GM12878 (cell line): ENCODE results near the gene RSAD2. TPM values are rescaled to one million over a fixed set of nuclear protein-coding genes. Genes with fewer than 3 reads are reported as not detected.

Source experiments
- ATAC-seq: fragments of 200-7000 bp; cut with Tn5 transposase; 3 replicates; pipeline ENCODE4 v1.9.1; 2020; ENCODE audit warnings: mild to moderate bottlenecking, moderate library complexity
- BruUV-seq: library from RNA; stranded (reverse); fragments of 400-500 nt; replicated peaks from 2 replicates; lab custom pipeline; 2021; lab: Mats Ljungman, UMichigan
- CTCF ChIA-PET: fragments of 300-600 bp; sonication (Branson Sonifier 250); formaldehyde crosslinking; extraction: SDS; loops from one replicate; lab custom pipeline; 2021; ENCODE audit warnings: inconsistent platforms; lab: Yijun Ruan, JAX
- POLR2A ChIA-PET: fragments of 350-600 bp; formaldehyde crosslinking; extraction: SDS; loops from one replicate; lab custom pipeline; 2021; ENCODE audit warnings: inconsistent platforms; lab: Charles Lee
- RAD21 ChIA-PET: fragments of 300-600 bp; sonication (Branson Sonifier 250); formaldehyde crosslinking; loops from one replicate; lab custom pipeline; 2023; ENCODE audit warnings: antibody characterized with exemption; ENCODE audit not compliant: unreplicated experiment; lab: Charles Lee
- SMC1A ChIA-PET: fragments of 300-600 bp; sonication (Branson Sonifier 250); formaldehyde crosslinking; loops from one replicate; lab custom pipeline; 2023; ENCODE audit not compliant: unreplicated experiment, uncharacterized antibody; lab: Charles Lee
- DNase-seq: peaks from one replicate; pipeline ENCODE4 v3.0.0-alpha.2; 2011; ENCODE audit warnings: low read depth, low spot score
- FAIRE-seq: peaks from 3 replicates; lab custom pipeline; 2011; peaks lifted over from hg19 to GRCh38; lab: Jason Lieb, UNC
- H2AFZ ChIP-seq: 2 replicates; pipeline ENCODE4 v1.6.0; 2011; ENCODE audit warnings: low read depth, low read length, control low read depth; ENCODE audit not compliant: control insufficient read depth
- H3K27ac ChIP-seq: 2 replicates; pipeline ENCODE4 v1.5.1; 2011; ENCODE audit warnings: control low read depth; ENCODE audit not compliant: control insufficient read depth, insufficient read depth
- H3K27me3 ChIP-seq, 2 experiments: replicated peaks in 1 of 2; 2 replicates each; pipeline versions ENCODE4 v1.6.0 to v1.6.1; 2011; ENCODE audit warnings: low read length in 1 of 2; ENCODE audit not compliant: control insufficient read depth in 2 of 2, insufficient read depth in 2 of 2
- H3K36me3 ChIP-seq, 2 experiments: 2 replicates each; pipeline ENCODE4 v1.5.1; 2011; ENCODE audit warnings: low read length in 1 of 2; ENCODE audit not compliant: control insufficient read depth in 2 of 2, insufficient read depth in 2 of 2
- H3K4me1 ChIP-seq: 2 replicates; pipeline ENCODE4 v1.6.1; 2011; ENCODE audit warnings: mild to moderate bottlenecking, low read length, moderate library complexity, mixed read lengths; ENCODE audit not compliant: control insufficient read depth, insufficient read depth
- H3K4me2 ChIP-seq: 2 replicates; pipeline ENCODE4 v1.6.0; 2011; ENCODE audit warnings: control low read depth; ENCODE audit not compliant: control insufficient read depth, insufficient read depth
- H3K4me3 ChIP-seq: fragments of 200-600 bp; sonication (generic); 2 replicates; pipeline ENCODE4 v1.5.1; 2016
- H3K79me2 ChIP-seq: 2 replicates; pipeline ENCODE4 v1.6.0; 2011; ENCODE audit warnings: low read length; ENCODE audit not compliant: control insufficient read depth, insufficient read depth
- H3K9ac ChIP-seq: 2 replicates; pipeline ENCODE4 v1.8.0; 2011; ENCODE audit warnings: low read length, control low read depth, mixed read lengths; ENCODE audit not compliant: control insufficient read depth, insufficient read depth
- H3K9me3 ChIP-seq: replicated peaks from 3 replicates; pipeline ENCODE4 v1.5.1; 2011; ENCODE audit warnings: mild to moderate bottlenecking, low read length; ENCODE audit not compliant: control insufficient read depth, insufficient read depth
- H4K20me1 ChIP-seq: 2 replicates; pipeline ENCODE4 v1.6.0; 2011; ENCODE audit not compliant: control insufficient read depth, insufficient read depth
- EGR1 ChIP-seq, 2 experiments: IDR thresholded peaks; 1 replicate in 1 of 2; 2 replicates in 1 of 2; pipeline ENCODE4 v1.6.1; 2011 to 2012; ENCODE audit warnings: low read depth in 2 of 2, low read length in 2 of 2, borderline replicate concordance in 1 of 2, mild to moderate bottlenecking in 1 of 2, moderate library complexity in 1 of 2
- EP300 ChIP-seq, 2 experiments: fragments of 150-350 bp in 1 of 2; IDR thresholded peaks; 2 replicates each; pipeline ENCODE4 v1.6.1; 2011 to 2012; ENCODE audit warnings: low read depth in 2 of 2, low read length in 2 of 2, borderline replicate concordance in 1 of 2, improper control_type of control experiment in 1 of 2, inconsistent platforms in 1 of 2; ENCODE audit not compliant: control insufficient read depth in 1 of 2
- KLF5 ChIP-seq: fragments of 450-650 bp; IDR thresholded peaks from 2 replicates; pipeline ENCODE4 v1.6.1; 2014; ENCODE audit warnings: mild to moderate bottlenecking; ENCODE audit not compliant: partially characterized antibody
- MEF2A ChIP-seq: IDR thresholded peaks from 2 replicates; pipeline ENCODE4 v1.6.1; 2011; ENCODE audit warnings: low read depth, mild to moderate bottlenecking, low read length, moderate library complexity; ENCODE audit not compliant: insufficient read depth
- MXI1 ChIP-seq: fragments of 150-350 bp; IDR thresholded peaks from 2 replicates; pipeline ENCODE4 v1.6.1; 2011; ENCODE audit warnings: low read depth, mild to moderate bottlenecking, inconsistent platforms, low read length, improper control_type of control experiment
- MYB ChIP-seq: fragments of 150-350 bp; IDR thresholded peaks from 2 replicates; pipeline ENCODE4 v1.6.1; 2014; ENCODE audit warnings: mild to moderate bottlenecking, low read depth, low read length, borderline replicate concordance
- NR2C1 ChIP-seq: fragments of 450-650 bp; IDR thresholded peaks from 2 replicates; pipeline ENCODE4 v1.6.1; 2017; ENCODE audit warnings: antibody characterized with exemption, mild to moderate bottlenecking, moderate library complexity
- NR2C2 ChIP-seq: IDR thresholded peaks from 2 replicates; pipeline ENCODE4 v1.6.1; 2011; ENCODE audit warnings: borderline replicate concordance, low read depth; ENCODE audit not compliant: control insufficient read depth, insufficient read length
- NRF1 ChIP-seq: conservative IDR thresholded peaks from 2 replicates; pipeline ENCODE4 v1.6.1; 2011; ENCODE audit warnings: mild to moderate bottlenecking, low read depth, low read length, improper control_type of control experiment
- POLR2AphosphoS5 ChIP-seq: IDR thresholded peaks from 2 replicates; pipeline ENCODE4 v1.6.1; 2011; ENCODE audit warnings: mild to moderate bottlenecking, low read length, inconsistent platforms
- RBBP5 ChIP-seq: fragments of 200-600 bp; sonication (generic); conservative IDR thresholded peaks from 2 replicates; pipeline ENCODE4 v1.6.1; 2016
- RELB ChIP-seq: fragments of 450-650 bp; IDR thresholded peaks from 2 replicates; pipeline ENCODE4 v1.6.1; 2017; ENCODE audit warnings: low read depth, mild to moderate bottlenecking, moderate library complexity
- SKIL ChIP-seq: fragments of 450-650 bp; IDR thresholded peaks from 2 replicates; pipeline ENCODE4 v1.6.1; 2017; ENCODE audit warnings: mild to moderate bottlenecking, low read depth, inconsistent platforms; ENCODE audit not compliant: poor library complexity, severe bottlenecking
- SP1 ChIP-seq: IDR thresholded peaks from one replicate; pipeline ENCODE4 v1.6.1; 2011; ENCODE audit warnings: low read depth, low read length
- SPI1 ChIP-seq: IDR thresholded peaks from 2 replicates; pipeline ENCODE4 v1.6.1; 2011; ENCODE audit warnings: low read depth, mild to moderate bottlenecking, low read length, moderate library complexity, borderline replicate concordance; ENCODE audit not compliant: insufficient read depth
- SREBF1 ChIP-seq: IDR thresholded peaks from 2 replicates; pipeline ENCODE4 v1.6.1; 2012; ENCODE audit warnings: mild to moderate bottlenecking, low read length
- TCF7 ChIP-seq: IDR thresholded peaks from 2 replicates; pipeline ENCODE4 v1.6.1; 2014; ENCODE audit warnings: antibody characterized with exemption, borderline replicate concordance
- WGBS: methylation state at CpG from one replicate; pipeline ENCODE4 v1.1.6; 2016; ENCODE audit warnings: low lambda C conversion rate; ENCODE audit not compliant: insufficient replicate concordance, insufficient coverage; ENCODE audit errors: missing lambda C conversion rate; 5-methylcytosine and 5-hydroxymethylcytosine counted together
- in situ Hi-C: fragments of 300-500 bp; cut with MboI; formaldehyde crosslinking; loops from 9 replicates; pipeline ENCODE4 v1.14.3; 2018; ENCODE audit warnings: mixed read lengths
- intact Hi-C: fragments of 100-400 bp; cut with micrococcal nuclease; formaldehyde crosslinking; loops from one replicate; pipeline ENCODE4 v1.14.2; 2022; ENCODE audit not compliant: unreplicated experiment
- polyA plus RNA-seq, 11 experiments: library from polyadenylated mRNA; depleted of rRNA in 4 of 11; unstranded in 6 of 11; stranded (reverse) in 5 of 11; fragments of >200 nt; fragmentation: Nextera tagmentation in 4 of 11; fragmentation: Illumina TruSeq in 1 of 11; extraction: Ambion mirVana in 4 of 11; extraction: Trizol in 1 of 11; gene quantifications; 1 replicate in 1 of 11; 2 replicates in 10 of 11; pipeline versions ENCODE4 v1.2.1 to v1.2.3, GENCODE V29; 2011 to 2016; ENCODE audit warnings: inconsistent platforms in 2 of 11, missing spikeins in 2 of 11, low read depth in 1 of 11
- total RNA-seq, 4 experiments: library from RNA; depleted of rRNA in 3 of 4; stranded (reverse); fragments of >200 nt in 3 of 4; fragmentation: Illumina TruSeq in 1 of 4; extraction: Trizol in 1 of 4; gene quantifications; 2 replicates each; pipeline versions ENCODE4 v1.2.1 to v1.2.3, GENCODE V29; 2013 to 2021

The RSAD2 gene
- total and polyA plus RNA-seq, 10 of the 15 experiments (the other 5 are each of a cell fraction or from before 2014, with no cell fraction given), result 0.24 to 0.90 (median 0.69) TPM

GRCh38 chr2:6926071-6926732 is 48.6 kb downstream of the RSAD2 start:
- Histone ChIP-seq H3K4me3 (no peak overlapping the region), H3K27ac (no peak overlapping the region)
- TF ChIP-seq EGR1 (IDR thresholded peaks at IDR 0.05; ENCODE audit: borderline replicate concordance in 1 of 2, low read depth in 2 of 2, low read length in 2 of 2) (no peak), MYB (no peak), TCF7 (no peak), SPI1 (no peak), MXI1 (no peak), RBBP5 (no peak), SP1 (no peak), NR2C2 (no peak), MEF2A (no peak), SKIL (no peak), EP300 (IDR thresholded peaks at IDR 0.05; ENCODE audit: borderline replicate concordance in 1 of 2, control insufficient read depth in 1 of 2, low read depth in 2 of 2, low read length in 2 of 2) (no peak), POLR2AphosphoS5 (no peak), SREBF1 (no peak), RELB (no peak), KLF5 (no peak), NR2C1 (no peak), NRF1 (no peak)
- TF ChIP-seq, all 136 proteins: peak for 0
- H3K79me2 ChIP-seq, result no peaks in the 10 kb centered on the region
- DNase-seq, result no peak
- H3K4me1 ChIP-seq, result no peaks in the 10 kb centered on the region
- ChIA-PET CTCF (interaction anchor here (0.6 to 1.1 kb wide), 2 partner anchors 10 to 150 kb away, joined by 3 read pairs; no protein-coding TSS in a partner anchor), POLR2A (no interaction called here), SMC1A (no interaction called here), RAD21 (no interaction called here)
- no peaks in the 10 kb centered on the region for H3K27me3 ChIP-seq
- intact Hi-C loops (no loop called here), in situ Hi-C loops (no loop called here)
- FAIRE-seq, result no peak
- no peak overlapping the region for H3K9ac ChIP-seq
- no peak for ATAC-seq
- H3K9me3 ChIP-seq, result peaks cover 4% of the 10 kb centered on the region; the same call in 1 of the 3 replicates
- no peak overlapping the region for H2AFZ ChIP-seq
- no peak overlapping the region for H3K4me2 ChIP-seq
- no peaks in the 10 kb centered on the region for H3K36me3 ChIP-seq
- 74% methylated on average over 14 of the region's 14 CpGs for WGBS
- no peaks in the 10 kb centered on the region for H4K20me1 ChIP-seq
- BruUV-seq, result no TSS peak
